ENCODE data around the gene ACAP3.
"Not testable (repeated sequence)": the region's sequence is repeated elsewhere in the genome, so short reads cannot be mapped to it uniquely, and the experiment has no call there.

ACAP3 gene

GRCh38 chr1:1318777-1319645, 11.3 kb upstream of the ACAP3 start:
- TF ChIP-seq CTCF (IDR thresholded peaks at IDR 0.05; ENCODE audit: low read depth, low read length, missing control alignments), result no peak
- H3K4me3 ChIP-seq (ENCODE audit: low read depth, low read length), result no peak overlapping the region
- DNase-seq (ENCODE audit: low read depth), result no peak

GRCh38 chr1:1318131-1318652, 10.5 kb upstream of the ACAP3 start:
- TF ChIP-seq CTCF (IDR thresholded peaks at IDR 0.05; ENCODE audit: low read depth, low read length, missing control alignments), result no peak
- no peak for DNase-seq (ENCODE audit: low read depth)
- no peak overlapping the region for H3K4me3 ChIP-seq (ENCODE audit: low read depth, low read length)

GRCh38 chr1:1317420-1317819, 9.7 kb upstream of the ACAP3 start:
- no peak for TF ChIP-seq CTCF (IDR thresholded peaks at IDR 0.05; ENCODE audit: low read depth, low read length, missing control alignments)
- no peak overlapping the region for H3K4me3 ChIP-seq (ENCODE audit: low read depth, low read length)
- DNase-seq (ENCODE audit: low read depth), result no peak

GRCh38 chr1:1316199-1316598, 8.5 kb upstream of the ACAP3 start:
- DNase-seq (ENCODE audit: low read depth); H3K4me3 ChIP-seq (ENCODE audit: low read depth, low read length): not testable (repeated sequence)

- no peak for TF ChIP-seq CTCF (IDR thresholded peaks at IDR 0.05; ENCODE audit: low read depth, low read length, missing control alignments)
- no peak for DNase-seq (ENCODE audit: low read depth)
Observed at GRCh38 chr1:1315435-1315954, 7.8 kb upstream of the ACAP3 start.

GRCh38 chr1:1314678-1315335, 7.1 kb upstream of the ACAP3 start:
- no peak for DNase-seq (ENCODE audit: low read depth)
- no peak overlapping the region for H3K4me3 ChIP-seq (ENCODE audit: low read depth, low read length)
- no peak for TF ChIP-seq CTCF (IDR thresholded peaks at IDR 0.05; ENCODE audit: low read depth, low read length, missing control alignments)

More at GRCh38 chr1:1315435-1315954, 7.8 kb upstream of the ACAP3 start:
- H3K4me3 ChIP-seq (ENCODE audit: low read depth, low read length), result no peak overlapping the region

- no peak for TF ChIP-seq CTCF (IDR thresholded peaks at IDR 0.05; ENCODE audit: low read depth, low read length, missing control alignments)
- H3K4me3 ChIP-seq (ENCODE audit: low read depth, low read length), result no peak overlapping the region
- no peak for DNase-seq (ENCODE audit: low read depth)
Observed at GRCh38 chr1:1314237-1314586, 6.5 kb upstream of the ACAP3 start.

Measured in GM12864 (cell line).